HFF-Myc (cell line): ENCODE data around the gene MST1R.
"Not testable (repeated sequence)": the region's sequence is repeated elsewhere in the genome, so short reads cannot be mapped to it uniquely, and the experiment has no call there.

Source experiments
- DNase-seq: peaks from one replicate; pipeline ENCODE4 v3.0.0-alpha.2; 2011; ENCODE audit warnings: low read depth; ENCODE audit errors: extremely low read depth
- H3K4me3 ChIP-seq: replicated peaks from 2 replicates; pipeline ENCODE4 v1.5.1; 2011; ENCODE audit warnings: low read depth, mild to moderate bottlenecking, control low read depth, low read length
- TF ChIP-seq, protein P1 (sequence below): IDR thresholded peaks from 2 replicates; pipeline ENCODE4 v1.5.1; 2012; ENCODE audit warnings: mild to moderate bottlenecking, low read depth, low read length, control low read depth; ENCODE audit errors: missing control alignments

MST1R gene

GRCh38 chr3:49925485-49925884, 21.8 kb upstream of the MST1R start:
- TF ChIP-seq, protein P1, sequence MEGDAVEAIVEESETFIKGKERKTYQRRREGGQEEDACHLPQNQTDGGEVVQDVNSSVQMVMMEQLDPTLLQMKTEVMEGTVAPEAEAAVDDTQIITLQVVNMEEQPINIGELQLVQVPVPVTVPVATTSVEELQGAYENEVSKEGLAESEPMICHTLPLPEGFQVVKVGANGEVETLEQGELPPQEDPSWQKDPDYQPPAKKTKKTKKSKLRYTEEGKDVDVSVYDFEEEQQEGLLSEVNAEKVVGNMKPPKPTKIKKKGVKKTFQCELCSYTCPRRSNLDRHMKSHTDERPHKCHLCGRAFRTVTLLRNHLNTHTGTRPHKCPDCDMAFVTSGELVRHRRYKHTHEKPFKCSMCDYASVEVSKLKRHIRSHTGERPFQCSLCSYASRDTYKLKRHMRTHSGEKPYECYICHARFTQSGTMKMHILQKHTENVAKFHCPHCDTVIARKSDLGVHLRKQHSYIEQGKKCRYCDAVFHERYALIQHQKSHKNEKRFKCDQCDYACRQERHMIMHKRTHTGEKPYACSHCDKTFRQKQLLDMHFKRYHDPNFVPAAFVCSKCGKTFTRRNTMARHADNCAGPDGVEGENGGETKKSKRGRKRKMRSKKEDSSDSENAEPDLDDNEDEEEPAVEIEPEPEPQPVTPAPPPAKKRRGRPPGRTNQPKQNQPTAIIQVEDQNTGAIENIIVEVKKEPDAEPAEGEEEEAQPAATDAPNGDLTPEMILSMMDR: no peak
- no peak for DNase-seq
- H3K4me3 ChIP-seq: no peak overlapping the region

GRCh38 chr3:49924683-49925082, 21.0 kb upstream of the MST1R start:
- TF ChIP-seq, protein P1: no peak
- DNase-seq: peak; percentile 63
- no peak overlapping the region for H3K4me3 ChIP-seq

DNA sequence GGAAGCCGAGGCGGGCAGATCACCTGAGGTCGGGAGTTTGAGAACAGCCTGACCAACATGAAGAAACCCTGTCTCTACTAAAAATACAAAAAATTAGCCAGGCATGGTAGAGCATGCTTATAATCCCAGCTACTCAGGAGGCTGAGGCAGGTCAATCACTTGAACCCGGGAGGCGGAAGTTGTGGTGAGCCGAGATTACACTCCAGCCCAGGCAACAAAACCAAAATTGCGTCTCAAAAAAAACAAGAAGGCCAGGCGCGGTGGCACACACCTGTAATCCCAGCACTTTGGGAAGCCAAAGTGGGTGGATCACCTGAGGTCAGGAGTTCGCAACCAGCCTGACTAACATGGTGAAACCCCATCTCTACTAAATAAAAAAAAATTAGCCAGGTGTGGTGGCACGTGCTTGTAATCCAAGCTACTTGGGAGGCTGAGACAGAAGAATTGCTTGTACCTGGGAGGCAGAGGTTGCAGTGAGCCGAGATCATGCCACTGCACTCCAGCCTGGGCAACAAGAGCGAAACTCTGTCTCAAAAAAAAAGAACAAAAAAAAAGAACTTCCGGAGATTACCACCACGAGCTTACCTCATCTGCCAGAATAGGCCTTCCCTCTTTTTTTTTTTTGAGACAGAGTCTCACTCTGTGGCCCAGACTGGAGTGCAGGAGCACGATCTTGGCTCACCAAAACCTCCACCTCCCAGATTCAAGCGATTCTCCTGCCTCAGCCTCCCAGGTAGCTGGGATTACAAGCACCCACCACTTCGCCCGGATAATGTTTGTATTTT, 14.3 kb upstream of the MST1R start:
- H3K4me3 ChIP-seq, DNase-seq: not testable (repeated sequence)

DNA sequence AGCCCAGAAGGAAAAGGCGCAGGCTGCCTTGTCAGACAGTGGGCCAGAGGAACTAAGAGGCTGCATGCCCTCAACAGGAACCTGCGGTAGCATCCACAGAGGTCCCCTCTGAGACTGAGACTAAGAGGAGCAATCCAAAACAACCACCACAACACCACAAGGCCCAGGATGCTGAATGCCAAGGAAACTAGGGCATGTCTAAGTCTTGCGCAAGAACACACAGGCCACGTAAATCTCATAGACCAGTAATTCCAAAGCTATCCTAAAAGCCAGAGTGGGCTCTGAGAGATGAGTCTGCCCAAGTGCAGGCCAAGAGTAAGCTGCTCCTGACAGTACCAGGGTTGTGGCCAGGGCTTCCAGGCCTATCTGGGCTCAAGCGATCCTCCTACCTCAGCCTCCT, 13.0 kb upstream of the MST1R start:
- TF ChIP-seq, protein P1: no peak
- DNase-seq: no peak
- H3K4me3 ChIP-seq: no peak overlapping the region

DNA sequence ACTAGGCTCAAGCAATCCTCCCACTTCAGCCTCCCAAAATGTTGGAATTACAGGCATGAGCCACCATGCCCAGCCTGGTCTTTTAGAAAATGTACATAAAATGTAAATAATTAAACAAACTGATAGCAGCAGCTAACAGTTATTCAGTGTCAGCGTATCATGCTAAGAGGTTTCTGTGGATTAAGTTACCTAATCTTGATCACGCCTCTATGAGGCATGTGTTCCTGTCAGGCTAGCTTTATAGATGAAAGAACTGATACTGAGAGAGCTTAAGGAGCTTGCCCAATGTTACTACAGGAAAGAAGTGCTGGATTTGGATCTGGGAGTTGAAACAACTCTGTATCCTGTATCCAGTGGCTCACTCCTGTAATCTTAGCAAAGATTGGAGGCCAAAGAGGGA, 11.2 kb upstream of the MST1R start:
- no peak for DNase-seq
- TF ChIP-seq, protein P1: no peak

GRCh38 chr3:49912881-49913281, 9.2 kb upstream of the MST1R start:
- DNase-seq: no peak
- TF ChIP-seq, protein P1: no peak
- H3K4me3 ChIP-seq: no peak overlapping the region

More for the DNA sequence above, 11.2 kb upstream of the MST1R start:
- no peak overlapping the region for H3K4me3 ChIP-seq

- no peak for DNase-seq
- TF ChIP-seq, protein P1: no peak
- H3K4me3 ChIP-seq: no peak overlapping the region
These were observed 7.9 kb upstream of the MST1R start for GRCh38 chr3:49911611-49912010.
